ENCODE measurements around the gene HPCAL1. TPM values are rescaled to one million over a fixed set of nuclear protein-coding genes. Genes with fewer than 3 reads are reported as not detected.

HPCAL1 gene
- total and polyA plus RNA-seq, 2 experiments from 2014 or later = 13.4 to 25.5 TPM

- Histone ChIP-seq H3K9me3 (ENCODE audit: low read depth) (no peaks in the 10 kb centered on the region), H3K4me1 (ENCODE audit: low read depth) (peaks cover 9% of the 10 kb centered on the region), H3K4me3 (no peak overlapping the region), H3K36me3 (no peaks in the 10 kb centered on the region), H3K27me3 (no peaks in the 10 kb centered on the region), H3K27ac (no peak overlapping the region)
- TF ChIP-seq, protein P1, sequence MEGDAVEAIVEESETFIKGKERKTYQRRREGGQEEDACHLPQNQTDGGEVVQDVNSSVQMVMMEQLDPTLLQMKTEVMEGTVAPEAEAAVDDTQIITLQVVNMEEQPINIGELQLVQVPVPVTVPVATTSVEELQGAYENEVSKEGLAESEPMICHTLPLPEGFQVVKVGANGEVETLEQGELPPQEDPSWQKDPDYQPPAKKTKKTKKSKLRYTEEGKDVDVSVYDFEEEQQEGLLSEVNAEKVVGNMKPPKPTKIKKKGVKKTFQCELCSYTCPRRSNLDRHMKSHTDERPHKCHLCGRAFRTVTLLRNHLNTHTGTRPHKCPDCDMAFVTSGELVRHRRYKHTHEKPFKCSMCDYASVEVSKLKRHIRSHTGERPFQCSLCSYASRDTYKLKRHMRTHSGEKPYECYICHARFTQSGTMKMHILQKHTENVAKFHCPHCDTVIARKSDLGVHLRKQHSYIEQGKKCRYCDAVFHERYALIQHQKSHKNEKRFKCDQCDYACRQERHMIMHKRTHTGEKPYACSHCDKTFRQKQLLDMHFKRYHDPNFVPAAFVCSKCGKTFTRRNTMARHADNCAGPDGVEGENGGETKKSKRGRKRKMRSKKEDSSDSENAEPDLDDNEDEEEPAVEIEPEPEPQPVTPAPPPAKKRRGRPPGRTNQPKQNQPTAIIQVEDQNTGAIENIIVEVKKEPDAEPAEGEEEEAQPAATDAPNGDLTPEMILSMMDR (IDR thresholded peaks at IDR 0.05; ENCODE audit: low read depth, low read length) = no peak
- DNase-seq (ENCODE audit: low read depth in 1 of 2, low spot score in 1 of 2) = no peak
Observed at GRCh38 chr2:10327896-10328669, 25.4 kb downstream of the HPCAL1 start.

- no peaks in the 10 kb centered on the region for H3K36me3 ChIP-seq
- no peak overlapping the region for H3K4me3 ChIP-seq
- TF ChIP-seq, protein P1 (IDR thresholded peaks at IDR 0.05; ENCODE audit: low read depth, low read length) = no peak
- peaks cover 17% of the 10 kb centered on the region for H3K4me1 ChIP-seq (ENCODE audit: low read depth)
- no peak for DNase-seq (ENCODE audit: low read depth in 1 of 2, low spot score in 1 of 2)
- no peaks in the 10 kb centered on the region for H3K27me3 ChIP-seq
- no peaks in the 10 kb centered on the region for H3K9me3 ChIP-seq (ENCODE audit: low read depth)
- no peak overlapping the region for H3K27ac ChIP-seq
Observed at GRCh38 chr2:10328670-10329579, 26.2 kb downstream of the HPCAL1 start.

GRCh38 chr2:10329580-10329879 lies 26.8 kb downstream of the HPCAL1 start:
- H3K27ac ChIP-seq = no peak overlapping the region

GRCh38 chr2:10329880-10330699 lies 27.4 kb downstream of the HPCAL1 start:
- peak in 1 of 2 donors; percentile 33 for DNase-seq (ENCODE audit: low read depth in 1 of 2, low spot score in 1 of 2)
- Histone ChIP-seq H3K9me3 (ENCODE audit: low read depth) (no peaks in the 10 kb centered on the region), H3K4me1 (ENCODE audit: low read depth) (peaks cover 17% of the 10 kb centered on the region), H3K36me3 (no peaks in the 10 kb centered on the region), H3K27me3 (no peaks in the 10 kb centered on the region), H3K27ac (no peak overlapping the region), H3K4me3 (no peak overlapping the region)
- TF ChIP-seq, protein P1 (IDR thresholded peaks at IDR 0.05; ENCODE audit: low read depth, low read length) = no peak

More at GRCh38 chr2:10329580-10329879, 26.8 kb downstream of the HPCAL1 start:
- Histone ChIP-seq H3K36me3 (no peaks in the 10 kb centered on the region), H3K27me3 (no peaks in the 10 kb centered on the region), H3K4me1 (ENCODE audit: low read depth) (peaks cover 17% of the 10 kb centered on the region), H3K9me3 (ENCODE audit: low read depth) (no peaks in the 10 kb centered on the region), H3K4me3 (no peak overlapping the region)
- TF ChIP-seq, protein P1 (IDR thresholded peaks at IDR 0.05; ENCODE audit: low read depth, low read length) = no peak
- DNase-seq (ENCODE audit: low read depth in 1 of 2, low spot score in 1 of 2) = no peak

DNA sequence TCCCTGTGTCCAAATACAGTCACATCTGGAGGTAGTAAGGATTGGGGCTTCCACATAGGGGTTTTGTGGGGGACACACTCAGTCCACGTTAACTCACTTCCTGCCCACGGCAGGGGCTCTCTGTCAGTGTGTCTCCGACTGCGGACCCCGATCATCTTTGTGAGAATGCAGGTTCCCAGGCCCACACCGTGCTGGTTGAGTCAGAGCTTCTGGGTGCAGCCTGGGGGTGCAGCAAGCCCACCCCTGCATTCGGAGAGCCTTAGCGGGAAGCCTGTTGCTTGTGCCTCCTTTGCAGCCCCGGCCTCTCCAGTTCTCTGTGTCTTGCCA lies 28.0 kb downstream of the HPCAL1 start:
- Histone ChIP-seq H3K36me3 (no peaks in the 10 kb centered on the region), H3K27me3 (no peaks in the 10 kb centered on the region), H3K4me1 (ENCODE audit: low read depth) (peaks cover 17% of the 10 kb centered on the region), H3K27ac (no peak overlapping the region), H3K4me3 (no peak overlapping the region), H3K9me3 (ENCODE audit: low read depth) (no peaks in the 10 kb centered on the region)
- DNase-seq (ENCODE audit: low read depth in 1 of 2, low spot score in 1 of 2) = no peak
- TF ChIP-seq, protein P1 (IDR thresholded peaks at IDR 0.05; ENCODE audit: low read depth, low read length) = no peak
